Activated B cell treated with CpG ODN at 0.5 μM for 24 hours (primary cell): ENCODE results near the gene EYA3. TPM values are rescaled to one million over a fixed set of nuclear protein-coding genes. Genes with fewer than 3 reads are reported as not detected.

Experiments used
- ATAC-seq: fragments of 200-7000 bp; cut with Tn5 transposase; one replicate; pipeline ENCODE4 v1.10.0; 2021; ENCODE audit warnings: low read depth, mild to moderate bottlenecking, moderate library complexity
- CTCF ChIA-PET: fragments of 350-600 bp; sonication (Branson Sonifier 250); formaldehyde crosslinking; loops from one replicate; lab custom pipeline; 2021; ENCODE audit warnings: antibody characterized with exemption; lab: Charles Lee
- POLR2A ChIA-PET: fragments of 350-600 bp; sonication (Branson Sonifier 250); formaldehyde crosslinking; loops from one replicate; lab custom pipeline; 2021; ENCODE audit warnings: antibody characterized with exemption; lab: Charles Lee
- DNase-seq: peaks from one replicate; pipeline ENCODE4 v3.0.0; 2022
- H3K27ac Mint-ChIP-seq: one replicate; pipeline ENCODE4 v1.8.0; 2020; ENCODE audit warnings: mixed read lengths
- H3K27me3 Mint-ChIP-seq: one replicate; pipeline ENCODE4 v1.8.0; 2021; ENCODE audit warnings: mixed read lengths
- H3K36me3 Mint-ChIP-seq: one replicate; pipeline ENCODE4 v1.8.0; 2021; ENCODE audit warnings: low read depth, mixed read lengths
- H3K4me1 Mint-ChIP-seq: one replicate; pipeline ENCODE4 v1.8.0; 2021; ENCODE audit warnings: mixed read lengths
- H3K4me3 Mint-ChIP-seq: one replicate; pipeline ENCODE4 v1.8.0; 2020; ENCODE audit warnings: mild to moderate bottlenecking, mixed read lengths
- H3K9me3 Mint-ChIP-seq: one replicate; pipeline ENCODE4 v1.8.0; 2020; ENCODE audit warnings: mixed read lengths
- CTCF ChIP-seq: fragments of 200-600 bp; IDR thresholded peaks from one replicate; pipeline ENCODE4 v1.8.0; 2022; ENCODE audit warnings: antibody characterized with exemption, mild to moderate bottlenecking
- intact Hi-C: fragments of 100-400 bp; cut with micrococcal nuclease; formaldehyde crosslinking; loops from one replicate; pipeline ENCODE4 v1.15.1; 2024
- total RNA-seq: library from RNA; stranded (reverse); gene quantifications from 2 replicates; pipeline ENCODE4 v1.2.3, GENCODE V29; 2022

Gene EYA3
- total RNA-seq, 1 donor from 2014 or later = 31.0 TPM

GRCh38 chr1:28037206-28037605 is 51.2 kb downstream of the EYA3 start:
- no peak overlapping the region for H3K4me3 Mint-ChIP-seq
- POLR2A ChIA-PET = no interaction called here
- peaks cover 6% of the 10 kb centered on the region for H3K4me1 Mint-ChIP-seq
- H3K27ac Mint-ChIP-seq = no peak overlapping the region
- H3K9me3 Mint-ChIP-seq = no peaks in the 10 kb centered on the region
- ATAC-seq (no peak), DNase-seq (no peak)
- no peak for TF ChIP-seq CTCF
- intact Hi-C loops = no loop called here
- peaks cover 63% of the 10 kb centered on the region for H3K36me3 Mint-ChIP-seq
- no peaks in the 10 kb centered on the region for H3K27me3 Mint-ChIP-seq
- CTCF ChIA-PET = interaction anchor here (1.1 kb wide), 1 partner anchor 172 kb away, joined by 6 read pairs; no protein-coding TSS in a partner anchor

GRCh38 chr1:28036431-28036830 is 52.0 kb downstream of the EYA3 start:
- CTCF ChIA-PET = interaction anchor here (1.1 kb wide), 1 partner anchor 173 kb away, joined by 6 read pairs; no protein-coding TSS in a partner anchor

GRCh38 chr1:28035420-28035819 is 53.0 kb downstream of the EYA3 start:
- no peaks in the 10 kb centered on the region for H3K27me3 Mint-ChIP-seq
- POLR2A ChIA-PET = interaction anchor here (0.6 kb wide), 1 partner anchor 1906 kb away, joined by 3 read pairs; no protein-coding TSS in a partner anchor
- H3K4me1 Mint-ChIP-seq = peaks cover 6% of the 10 kb centered on the region
- no peak overlapping the region for H3K27ac Mint-ChIP-seq
- intact Hi-C loops = no loop called here
- peaks cover 54% of the 10 kb centered on the region for H3K36me3 Mint-ChIP-seq
- ATAC-seq (no peak), DNase-seq (no peak)
- no peaks in the 10 kb centered on the region for H3K9me3 Mint-ChIP-seq
- no peak overlapping the region for H3K4me3 Mint-ChIP-seq
- CTCF ChIA-PET = no interaction called here
- no peak for TF ChIP-seq CTCF

More at GRCh38 chr1:28036431-28036830, 52.0 kb downstream of the EYA3 start:
- Mint-ChIP-seq H3K4me1 (peaks cover 6% of the 10 kb centered on the region), H3K4me3 (no peak overlapping the region), H3K27ac (no peak overlapping the region), H3K27me3 (no peaks in the 10 kb centered on the region), H3K9me3 (no peaks in the 10 kb centered on the region), H3K36me3 (peaks cover 58% of the 10 kb centered on the region)
- DNase-seq (no peak), ATAC-seq (no peak)
- POLR2A ChIA-PET = no interaction called here
- intact Hi-C loops = no loop called here
- TF ChIP-seq CTCF = no peak

- intact Hi-C loops = no loop called here
- no peak overlapping the region for H3K27ac Mint-ChIP-seq
- no peaks in the 10 kb centered on the region for H3K27me3 Mint-ChIP-seq
- H3K9me3 Mint-ChIP-seq = no peaks in the 10 kb centered on the region
- peaks cover 39% of the 10 kb centered on the region for H3K36me3 Mint-ChIP-seq
- CTCF ChIA-PET = no interaction called here
- H3K4me3 Mint-ChIP-seq = no peak overlapping the region
- TF ChIP-seq CTCF = no peak
- no peak for DNase-seq
- POLR2A ChIA-PET = no interaction called here
- H3K4me1 Mint-ChIP-seq = peaks cover 6% of the 10 kb centered on the region
- no peak for ATAC-seq
Measured at GRCh38 chr1:28032281-28032680, 56.1 kb downstream of the EYA3 start.

GRCh38 chr1:28031173-28031572 is 57.2 kb downstream of the EYA3 start:
- no peak for ATAC-seq
- peaks cover 6% of the 10 kb centered on the region for H3K4me1 Mint-ChIP-seq
- intact Hi-C loops = no loop called here

More at GRCh38 chr1:28031173-28031572, 57.2 kb downstream of the EYA3 start:
- ChIA-PET CTCF (no interaction called here), POLR2A (no interaction called here)
- Mint-ChIP-seq H3K36me3 (peaks cover 38% of the 10 kb centered on the region), H3K9me3 (no peaks in the 10 kb centered on the region), H3K27ac (no peak overlapping the region), H3K4me3 (no peak overlapping the region), H3K27me3 (no peaks in the 10 kb centered on the region)
- no peak for TF ChIP-seq CTCF
- no peak for DNase-seq
